WTC11 (cell line): Measurements from ENCODE around the gene PLK4. TPM values are rescaled to one million over a fixed set of nuclear protein-coding genes. Genes with fewer than 3 reads are reported as not detected.

Experiments
- AR ChIP-seq: fragments of 250-450 bp; sonication (Bioruptor Pico); IDR thresholded peaks from 2 replicates; pipeline ENCODE4 v1.9.0; 2021; ENCODE audit warnings: mild to moderate bottlenecking
- FOXJ3 ChIP-seq: sonication (generic); formaldehyde crosslinking; IDR thresholded peaks from 2 replicates; pipeline ENCODE4 v1.9.0; 2021; ENCODE audit warnings: missing genetic modification reagents, mild to moderate bottlenecking, borderline replicate concordance
- FOXK1 ChIP-seq: sonication (generic); formaldehyde crosslinking; IDR thresholded peaks from 2 replicates; pipeline ENCODE4 v1.8.0; 2022; ENCODE audit warnings: mild to moderate bottlenecking, moderate library complexity, missing genetic modification reagents
- FOXP4 ChIP-seq: sonication (generic); formaldehyde crosslinking; IDR thresholded peaks from 2 replicates; pipeline ENCODE4 v1.8.0; 2022; ENCODE audit warnings: mild to moderate bottlenecking, missing genetic modification reagents
- GRHL2 ChIP-seq: fragments of 250-450 bp; sonication (Bioruptor Pico); IDR thresholded peaks from 2 replicates; pipeline ENCODE4 v1.8.0; 2022; ENCODE audit warnings: mild to moderate bottlenecking, moderate library complexity; ENCODE audit not compliant: insufficient replicate concordance, severe bottlenecking
- HMGXB4 ChIP-seq: sonication (generic); formaldehyde crosslinking; IDR thresholded peaks from 2 replicates; pipeline ENCODE4 v1.8.1; 2023; ENCODE audit warnings: mild to moderate bottlenecking, moderate library complexity, missing genetic modification reagents
- IRF1 ChIP-seq: sonication (generic); formaldehyde crosslinking; IDR thresholded peaks from 2 replicates; pipeline ENCODE4 v1.8.0; 2023; ENCODE audit warnings: missing genetic modification reagents
- JAZF1 ChIP-seq: fragments of 250-450 bp; sonication (Bioruptor Pico); IDR thresholded peaks from 2 replicates; pipeline ENCODE4 v1.9.0; 2021; ENCODE audit warnings: moderate library complexity, mild to moderate bottlenecking, inconsistent platforms
- MLX ChIP-seq: sonication (generic); formaldehyde crosslinking; IDR thresholded peaks from 2 replicates; pipeline ENCODE4 v1.8.1; 2023; ENCODE audit warnings: mild to moderate bottlenecking, missing genetic modification reagents, moderate library complexity
- NFE2L1 ChIP-seq: sonication (generic); formaldehyde crosslinking; IDR thresholded peaks from 2 replicates; pipeline ENCODE4 v1.8.1; 2023; ENCODE audit warnings: missing genetic modification reagents
- NFYB ChIP-seq: sonication (generic); formaldehyde crosslinking; conservative IDR thresholded peaks from 2 replicates; pipeline ENCODE4 v1.8.0; 2022; ENCODE audit warnings: low read depth, missing genetic modification reagents
- PRDM15 ChIP-seq: sonication (generic); formaldehyde crosslinking; IDR thresholded peaks from 2 replicates; pipeline ENCODE4 v1.8.0; 2022; ENCODE audit warnings: missing genetic modification reagents
- RELA ChIP-seq: sonication (generic); formaldehyde crosslinking; IDR thresholded peaks from 2 replicates; pipeline ENCODE4 v1.8.1; 2022; ENCODE audit warnings: missing genetic modification reagents, mild to moderate bottlenecking, borderline replicate concordance
- SMAD3 ChIP-seq: sonication (generic); formaldehyde crosslinking; IDR thresholded peaks from 2 replicates; pipeline ENCODE4 v1.8.0; 2022; ENCODE audit warnings: missing genetic modification reagents, mild to moderate bottlenecking, borderline replicate concordance
- TCF7 ChIP-seq: sonication (generic); formaldehyde crosslinking; IDR thresholded peaks from 2 replicates; pipeline ENCODE4 v1.8.0; 2022; ENCODE audit warnings: mild to moderate bottlenecking, low read depth, missing genetic modification reagents, moderate library complexity
- TP53 ChIP-seq: sonication (generic); formaldehyde crosslinking; IDR thresholded peaks from 2 replicates; pipeline ENCODE4 v1.8.1; 2023; ENCODE audit warnings: mild to moderate bottlenecking, missing genetic modification reagents
- USF2 ChIP-seq: sonication (generic); formaldehyde crosslinking; IDR thresholded peaks from 2 replicates; pipeline ENCODE4 v1.8.1; 2023; ENCODE audit warnings: mild to moderate bottlenecking, missing genetic modification reagents, moderate library complexity
- ZBTB43 ChIP-seq: sonication (generic); formaldehyde crosslinking; IDR thresholded peaks from 2 replicates; pipeline ENCODE4 v1.8.1; 2023; ENCODE audit warnings: mild to moderate bottlenecking, missing genetic modification reagents
- ZNF121 ChIP-seq: sonication (generic); formaldehyde crosslinking; IDR thresholded peaks from 2 replicates; pipeline ENCODE4 v1.8.0; 2023; ENCODE audit warnings: missing genetic modification reagents
- ZNF317 ChIP-seq: sonication (generic); formaldehyde crosslinking; IDR thresholded peaks from 2 replicates; pipeline ENCODE4 v1.8.1; 2023; ENCODE audit warnings: low read depth, mild to moderate bottlenecking, moderate library complexity, missing genetic modification reagents, borderline replicate concordance
- ZSCAN18 ChIP-seq: fragments of 250-450 bp; sonication (Bioruptor Pico); IDR thresholded peaks from 2 replicates; pipeline ENCODE4 v2.1.2; 2022; ENCODE audit warnings: mild to moderate bottlenecking, moderate library complexity
- total RNA-seq: library from RNA; stranded (reverse); gene quantifications from 3 replicates; pipeline ENCODE4 v1.2.3, GENCODE V29; 2021

The PLK4 gene
- total RNA-seq, 1 experiment from 2014 or later, result 37.8 TPM

- no peak for TF ChIP-seq MLX (CRISPR knock-in tag)
- peak; percentile 63; the same call in 1 of the 2 replicates for TF ChIP-seq HMGXB4 (CRISPR knock-in tag)
- peak; percentile 65 for TF ChIP-seq NFYB (CRISPR knock-in tag)
- TF ChIP-seq JAZF1, result no peak
- no peak for TF ChIP-seq TCF7 (CRISPR knock-in tag)
- no peak; the same call in none of the 2 replicates for TF ChIP-seq FOXK1 (CRISPR knock-in tag)
- TF ChIP-seq ZBTB43 (CRISPR knock-in tag), result 0 out of 2 replicates have a peak, but pooled peaks have one; percentile 71
- TF ChIP-seq FOXJ3 (CRISPR knock-in tag), result no peak
- peak; percentile 80 for TF ChIP-seq FOXP4 (CRISPR knock-in tag)
- TF ChIP-seq ZNF121 (CRISPR knock-in tag), result peak; percentile 98
- no peak for TF ChIP-seq ZNF317 (CRISPR knock-in tag)
- no peak for TF ChIP-seq GRHL2 (CRISPR knock-in tag)
- no peak for TF ChIP-seq RELA (CRISPR knock-in tag)
- 0 out of 2 replicates have a peak, but pooled peaks have one; percentile 50 for TF ChIP-seq SMAD3 (CRISPR knock-in tag)
- TF ChIP-seq USF2, result no peak
- TF ChIP-seq ZSCAN18 (CRISPR knock-in tag), result no peak
- no peak; the same call in 1 of the 2 replicates for TF ChIP-seq TP53 (CRISPR knock-in tag)
- TF ChIP-seq IRF1 (CRISPR knock-in tag), result no peak
- TF ChIP-seq AR, result peak; percentile 79; the same call in 1 of the 2 replicates
- TF ChIP-seq PRDM15 (CRISPR knock-in tag), result 0 out of 2 replicates have a peak, but pooled peaks have one; percentile 23
- TF ChIP-seq NFE2L1 (CRISPR knock-in tag), result 0 out of 2 replicates have a peak, but pooled peaks have one; percentile 57
These were observed at the start of gene PLK4 (continued) for GRCh38 chr4:127880763-127881562.
